HG03460 (cell line): Measurements from ENCODE around the gene COL6A2.

ENCODE experiments used
- ATAC-seq: cut with Tn5 transposase; IDR thresholded peaks from one replicate; pipeline ENCODE4 v1.9.1; 2021; ENCODE audit not compliant: unreplicated experiment

Gene COL6A2

GRCh38 chr21:46111857-46112724 is 14.2 kb downstream of the COL6A2 start:
- no peak for ATAC-seq

- ATAC-seq, result no peak
Measured at GRCh38 chr21:46112725-46113215, 14.9 kb downstream of the COL6A2 start.

- no peak for ATAC-seq
Measured at GRCh38 chr21:46113497-46114176, 15.7 kb downstream of the COL6A2 start.

GRCh38 chr21:46114963-46115362 is 17.1 kb downstream of the COL6A2 start:
- ATAC-seq, result no peak

GRCh38 chr21:46115441-46116188 is 17.7 kb downstream of the COL6A2 start:
- no peak for ATAC-seq

GRCh38 chr21:46116189-46116775 is 18.4 kb downstream of the COL6A2 start:
- no peak for ATAC-seq

- no peak for ATAC-seq
Measured at GRCh38 chr21:46116776-46117585, 19.1 kb downstream of the COL6A2 start.

GRCh38 chr21:46117586-46118315 is 19.8 kb downstream of the COL6A2 start:
- no peak for ATAC-seq

GRCh38 chr21:46118316-46119143 is 20.6 kb downstream of the COL6A2 start:
- ATAC-seq, result no peak

- no peak for ATAC-seq
Measured at GRCh38 chr21:46119144-46119636, 21.3 kb downstream of the COL6A2 start.

GRCh38 chr21:46119637-46120271 is 21.8 kb downstream of the COL6A2 start:
- ATAC-seq, result no peak

- ATAC-seq, result no peak
Measured at GRCh38 chr21:46120301-46121285, 22.7 kb downstream of the COL6A2 start.

GRCh38 chr21:46121286-46122221 is 23.6 kb downstream of the COL6A2 start:
- ATAC-seq, result no peak

- no peak for ATAC-seq
Measured at GRCh38 chr21:46122237-46122671, 24.3 kb downstream of the COL6A2 start.
